GM12864 (cell line): Measurements from ENCODE around the gene ZFPM1.

ENCODE experiments used
- DNase-seq: peaks from one replicate; pipeline ENCODE4 v3.0.0-alpha.2; 2011; ENCODE audit warnings: low read depth
- H3K4me3 ChIP-seq: 2 replicates; pipeline ENCODE4 v1.5.1; 2011; ENCODE audit warnings: mild to moderate bottlenecking, low read depth, low read length, control low read depth
- TF ChIP-seq, protein P1 (sequence below): IDR thresholded peaks from 2 replicates; pipeline ENCODE4 v1.5.1; 2011; ENCODE audit warnings: low read depth, mild to moderate bottlenecking, moderate library complexity, low read length, control low read depth, inconsistent platforms; ENCODE audit errors: missing control alignments

ZFPM1 gene

DNA sequence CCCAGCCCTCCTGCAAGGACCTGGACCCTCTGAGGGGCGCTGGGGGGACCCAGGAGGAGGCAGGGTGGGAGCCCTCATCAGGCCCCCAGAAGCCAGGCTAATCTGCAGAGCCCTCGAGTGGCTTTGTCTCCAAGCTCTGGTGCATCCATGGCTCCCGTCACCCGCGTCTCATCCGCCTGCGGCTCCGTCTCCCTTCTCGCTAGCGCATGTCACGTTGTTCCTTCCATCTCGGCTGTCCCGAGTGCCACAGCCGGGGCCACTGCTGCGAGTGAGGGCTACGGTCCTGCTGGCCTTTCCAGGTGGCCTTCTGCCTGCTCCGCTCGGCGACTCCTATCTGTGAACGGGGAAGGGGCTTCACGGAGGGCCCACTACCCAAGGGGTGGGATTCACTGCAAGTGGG is 53.6 kb downstream of the ZFPM1 start:
- H3K4me3 ChIP-seq: no peak overlapping the region
- DNase-seq: no peak
- TF ChIP-seq, protein P1, sequence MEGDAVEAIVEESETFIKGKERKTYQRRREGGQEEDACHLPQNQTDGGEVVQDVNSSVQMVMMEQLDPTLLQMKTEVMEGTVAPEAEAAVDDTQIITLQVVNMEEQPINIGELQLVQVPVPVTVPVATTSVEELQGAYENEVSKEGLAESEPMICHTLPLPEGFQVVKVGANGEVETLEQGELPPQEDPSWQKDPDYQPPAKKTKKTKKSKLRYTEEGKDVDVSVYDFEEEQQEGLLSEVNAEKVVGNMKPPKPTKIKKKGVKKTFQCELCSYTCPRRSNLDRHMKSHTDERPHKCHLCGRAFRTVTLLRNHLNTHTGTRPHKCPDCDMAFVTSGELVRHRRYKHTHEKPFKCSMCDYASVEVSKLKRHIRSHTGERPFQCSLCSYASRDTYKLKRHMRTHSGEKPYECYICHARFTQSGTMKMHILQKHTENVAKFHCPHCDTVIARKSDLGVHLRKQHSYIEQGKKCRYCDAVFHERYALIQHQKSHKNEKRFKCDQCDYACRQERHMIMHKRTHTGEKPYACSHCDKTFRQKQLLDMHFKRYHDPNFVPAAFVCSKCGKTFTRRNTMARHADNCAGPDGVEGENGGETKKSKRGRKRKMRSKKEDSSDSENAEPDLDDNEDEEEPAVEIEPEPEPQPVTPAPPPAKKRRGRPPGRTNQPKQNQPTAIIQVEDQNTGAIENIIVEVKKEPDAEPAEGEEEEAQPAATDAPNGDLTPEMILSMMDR: no peak

DNA sequence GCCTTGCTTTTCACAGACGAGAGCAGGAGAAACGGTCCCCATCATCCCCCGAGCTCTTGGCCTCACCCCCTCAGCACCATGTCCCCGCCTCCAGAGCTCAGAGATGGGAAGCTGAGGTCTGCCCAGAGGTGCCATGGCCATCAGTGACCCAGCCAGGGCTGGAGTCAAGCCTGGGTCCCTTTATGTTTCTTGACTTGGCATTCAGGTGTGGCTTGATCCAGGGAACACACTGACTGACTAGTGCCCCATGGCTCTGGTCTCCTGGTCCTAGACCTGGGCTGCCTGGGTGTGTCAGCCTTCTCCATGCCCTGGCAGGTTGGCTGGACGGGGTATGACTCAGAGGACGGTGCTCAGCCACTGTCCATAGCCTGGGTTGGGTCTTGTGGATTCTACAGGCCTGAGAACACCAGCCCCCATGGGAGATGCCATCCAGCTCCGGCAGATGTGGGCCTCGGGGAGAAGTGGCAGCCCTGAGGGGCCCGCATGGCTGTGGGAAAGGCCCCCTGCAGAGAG is 54.2 kb downstream of the ZFPM1 start:
- TF ChIP-seq, protein P1: no peak
- no peak for DNase-seq
- no peak overlapping the region for H3K4me3 ChIP-seq

DNA sequence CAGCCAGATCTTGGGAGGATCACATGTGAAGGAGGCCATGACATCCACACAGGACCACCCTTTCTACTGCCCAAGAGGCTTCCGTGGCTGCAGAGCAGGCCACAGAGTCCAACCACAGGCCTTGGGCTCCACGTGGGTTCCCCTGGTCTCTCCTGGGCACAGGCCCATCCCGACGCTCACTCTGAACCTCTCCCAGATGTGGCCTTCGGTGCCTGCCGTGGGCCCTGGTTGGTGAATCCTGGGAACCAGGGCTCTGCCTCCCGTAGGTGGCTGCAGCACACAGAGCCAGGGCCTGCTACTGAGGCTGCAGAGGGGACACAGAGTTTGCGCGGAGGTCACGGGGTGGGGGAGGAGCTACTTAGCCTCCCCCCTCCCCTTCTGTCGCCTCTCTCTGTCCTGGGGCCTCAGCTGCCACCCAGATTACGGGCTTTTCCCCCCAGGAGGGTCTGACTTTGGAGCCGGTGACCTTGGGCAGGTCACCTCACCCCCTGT is 55.3 kb downstream of the ZFPM1 start:
- H3K4me3 ChIP-seq: no peak overlapping the region
- TF ChIP-seq, protein P1: no peak
- DNase-seq: no peak

DNA sequence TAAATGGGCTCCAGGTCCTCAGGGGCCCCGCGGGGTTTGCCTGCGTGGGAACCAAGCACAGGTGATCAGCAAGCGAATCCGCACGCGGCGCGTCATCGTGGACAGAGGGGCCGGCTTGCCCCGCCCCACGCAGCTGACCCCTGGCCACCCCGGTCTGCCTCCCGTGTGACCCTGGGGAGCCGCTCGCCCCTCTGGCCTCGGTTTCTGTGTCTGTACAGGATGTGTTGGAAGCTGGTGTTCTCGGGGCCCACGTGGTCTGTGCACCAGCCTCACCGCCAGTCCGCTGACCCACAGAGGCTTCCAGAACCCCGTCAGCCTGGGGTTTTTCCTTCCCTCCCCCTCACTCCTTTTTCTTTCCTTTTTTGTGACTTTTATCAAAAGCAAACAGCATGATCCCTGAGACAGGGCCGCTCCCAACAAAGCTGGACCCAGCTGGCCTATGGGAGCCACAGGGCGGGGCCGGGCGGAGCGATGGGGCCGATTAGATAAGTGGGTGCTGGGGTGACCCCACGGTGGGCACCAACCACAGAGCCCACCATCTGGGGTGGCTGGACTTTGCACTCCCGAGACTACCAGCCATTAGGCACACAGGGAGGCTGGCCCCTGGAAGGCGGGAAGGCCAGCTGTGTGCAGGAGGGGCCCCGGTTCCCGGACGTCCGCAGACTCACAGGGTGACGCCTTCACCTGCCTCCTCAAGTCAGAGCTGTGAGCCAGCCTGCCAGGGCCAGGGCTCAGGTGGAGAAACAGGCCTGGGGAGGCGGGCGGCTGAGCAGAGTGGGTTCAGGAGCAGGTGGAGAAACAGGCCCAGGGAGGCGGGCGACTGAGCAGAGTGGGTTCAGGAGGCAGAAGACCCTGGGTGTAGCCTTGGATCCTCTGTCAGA is 56.0 kb downstream of the ZFPM1 start:
- no peak overlapping the region for H3K4me3 ChIP-seq
- TF ChIP-seq, protein P1: no peak
- DNase-seq: no peak

DNA sequence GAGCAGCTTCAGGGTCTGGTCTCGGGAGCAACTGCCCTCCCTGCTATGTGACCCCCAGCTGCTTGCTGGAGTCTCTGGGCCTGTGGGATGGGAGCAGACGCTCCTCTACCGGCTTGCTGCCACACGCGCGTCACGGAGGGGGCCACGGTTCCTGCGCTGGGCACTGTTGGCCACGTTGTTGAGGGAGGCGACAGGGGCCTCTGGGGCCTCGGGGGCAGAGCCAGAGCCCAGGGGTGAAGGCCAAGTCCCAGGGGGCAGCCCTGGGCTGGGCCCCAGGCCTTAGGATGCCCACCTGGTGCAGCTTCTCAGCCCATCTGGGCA is 56.6 kb downstream of the ZFPM1 start:
- no peak overlapping the region for H3K4me3 ChIP-seq
- no peak for DNase-seq
- TF ChIP-seq, protein P1: no peak

DNA sequence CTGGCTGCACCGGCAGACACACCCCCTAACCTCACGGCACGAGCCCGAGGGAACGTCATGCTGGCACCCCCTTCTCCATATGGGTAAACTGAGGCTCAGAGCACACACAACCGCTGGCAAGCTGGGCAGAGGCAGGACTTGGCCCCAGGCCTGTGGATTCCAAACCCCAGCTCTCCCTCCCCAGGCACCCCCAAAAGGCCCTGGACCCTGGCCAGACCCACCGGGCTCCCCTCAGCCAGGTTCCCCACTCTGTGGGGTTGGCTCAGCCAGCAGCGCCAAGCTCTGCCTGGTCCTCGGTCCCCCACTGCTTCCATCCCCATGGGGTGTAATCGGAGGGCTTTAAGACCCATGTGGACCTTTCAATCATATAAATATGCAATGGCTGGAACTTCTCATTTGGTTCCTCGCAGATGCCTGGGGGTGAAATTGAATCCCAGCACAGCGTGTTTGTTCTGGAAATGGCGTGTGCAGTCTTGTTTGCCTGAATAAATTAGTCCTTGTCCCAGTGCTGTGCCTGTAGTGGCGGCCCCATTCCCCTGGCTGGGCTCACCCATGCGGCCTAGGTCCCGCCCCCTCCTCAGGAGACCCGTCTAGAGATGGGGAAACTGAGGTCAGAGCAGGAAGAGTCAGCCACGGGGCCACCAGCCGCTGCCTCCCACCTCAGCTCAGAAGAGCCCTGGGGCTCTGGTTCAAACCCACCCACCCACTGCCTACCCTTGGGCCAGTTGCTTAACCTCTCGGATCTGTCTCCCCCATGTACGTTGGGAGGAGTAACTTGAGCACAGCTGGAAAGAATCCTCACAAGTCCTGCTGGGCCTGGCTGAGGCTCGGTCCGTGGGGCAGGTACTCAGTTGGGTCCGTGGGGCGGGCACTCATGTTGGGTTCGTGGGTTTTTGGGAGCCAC is 57.3 kb downstream of the ZFPM1 start:
- H3K4me3 ChIP-seq: no peak overlapping the region
- TF ChIP-seq, protein P1: no peak
- no peak for DNase-seq
